GM11168 (cell line): Measurements from ENCODE around the gene CCDC127.
"Not testable (repeated sequence)": the region's sequence is repeated elsewhere in the genome, so short reads cannot be mapped to it uniquely, and the experiment has no call there.

Experiments
- in situ Hi-C: fragments of 300-500 bp; cut with MboI; formaldehyde crosslinking; loops from one replicate; pipeline ENCODE4 v1.12.0; 2022; ENCODE audit warnings: low sequenced_read_pairs; ENCODE audit not compliant: unreplicated experiment

CCDC127 gene

GRCh38 chr5:217494-218456, at the start of gene CCDC127, which contains the start of gene SDHA:
CCDC127 (minus strand) TSS chr5:218153; CDS start chr5:216849, 1,304 bp downstream.
SDHA (plus strand) TSS chr5:218320; CDS start chr5:218356, 36 bp downstream.
- in situ Hi-C loops, result loop anchor here (5.0 kb wide), 1 partner anchor 1380 kb away; no protein-coding TSS in a partner anchor

DNA sequence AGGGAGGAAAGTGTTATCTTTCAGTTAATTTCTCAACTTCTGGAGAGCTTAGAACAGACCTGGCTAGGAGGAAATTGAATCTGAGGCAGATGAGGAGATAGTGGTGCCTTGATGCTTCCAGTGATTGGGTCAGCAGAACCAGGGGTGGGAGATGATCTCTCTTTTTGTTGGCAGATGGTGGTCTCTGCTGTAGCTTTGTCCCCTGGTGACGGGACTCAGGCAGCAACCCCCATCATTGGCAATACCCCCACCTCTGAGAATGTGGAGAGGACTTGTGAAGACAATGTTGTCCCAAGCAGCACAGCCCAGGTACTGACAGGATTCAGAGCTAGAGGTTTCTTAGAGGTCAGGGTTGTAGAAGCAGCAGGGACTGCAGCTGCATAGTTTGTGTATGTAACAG, 49.8 kb upstream of the CCDC127 start:
- in situ Hi-C loops, result no loop called here

DNA sequence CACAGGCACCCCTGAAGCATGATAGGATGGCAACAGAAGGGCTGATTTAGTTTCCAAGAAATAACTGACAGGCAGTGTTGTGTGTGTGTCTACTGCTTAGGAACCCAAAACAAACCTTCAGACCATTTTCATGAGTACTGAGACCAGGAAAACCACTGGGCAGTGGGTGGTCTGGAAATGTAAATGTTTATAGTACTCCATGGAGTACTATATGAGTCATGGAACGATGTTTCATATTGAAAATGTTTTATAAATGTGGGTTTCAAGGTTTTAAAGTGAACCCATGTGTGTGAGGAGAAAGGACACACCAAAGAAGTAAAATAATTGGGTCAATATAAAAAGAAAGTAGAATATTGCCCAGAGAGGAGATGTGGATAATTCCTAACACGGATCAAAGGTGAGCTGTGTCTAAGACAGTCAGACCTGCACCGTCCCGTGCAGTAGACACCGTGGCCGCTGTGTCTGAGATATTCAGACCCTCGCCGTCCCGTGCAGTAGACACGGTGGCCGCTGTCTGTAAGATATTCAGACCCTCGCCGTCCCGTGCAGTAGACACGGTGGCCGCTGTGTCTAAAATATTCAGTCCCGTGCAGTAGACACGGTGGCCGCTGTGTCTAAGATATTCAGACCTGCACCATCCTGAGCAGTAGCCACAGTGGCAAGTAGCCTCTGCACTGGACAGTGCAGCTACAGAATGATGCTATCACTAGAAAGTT, 48.5 kb upstream of the CCDC127 start:
- in situ Hi-C loops, result not testable (repeated sequence)

DNA sequence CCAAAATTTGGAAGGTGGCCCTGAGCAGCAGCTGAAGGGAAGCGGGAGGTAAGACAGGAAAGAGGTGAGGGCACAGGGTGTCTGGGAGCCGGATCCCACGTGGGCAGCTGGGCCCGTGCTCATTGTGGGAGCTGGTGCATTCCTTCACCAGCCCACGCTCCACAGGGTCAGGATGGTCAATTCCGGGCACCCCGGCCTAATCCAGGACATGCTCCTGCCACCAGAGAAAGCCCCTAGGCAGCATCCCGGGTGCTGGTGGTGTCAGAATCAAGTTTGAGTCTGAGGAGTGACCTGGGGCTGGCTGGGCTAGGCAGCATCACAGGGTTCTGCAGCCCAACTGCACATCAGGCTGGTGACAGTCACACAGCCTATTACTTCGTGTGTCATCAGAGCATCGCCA, 46.4 kb upstream of the CCDC127 start:
- in situ Hi-C loops, result no loop called here

GRCh38 chr5:263275-263974, 45.5 kb upstream of the CCDC127 start:
- in situ Hi-C loops, result not testable (repeated sequence)

DNA sequence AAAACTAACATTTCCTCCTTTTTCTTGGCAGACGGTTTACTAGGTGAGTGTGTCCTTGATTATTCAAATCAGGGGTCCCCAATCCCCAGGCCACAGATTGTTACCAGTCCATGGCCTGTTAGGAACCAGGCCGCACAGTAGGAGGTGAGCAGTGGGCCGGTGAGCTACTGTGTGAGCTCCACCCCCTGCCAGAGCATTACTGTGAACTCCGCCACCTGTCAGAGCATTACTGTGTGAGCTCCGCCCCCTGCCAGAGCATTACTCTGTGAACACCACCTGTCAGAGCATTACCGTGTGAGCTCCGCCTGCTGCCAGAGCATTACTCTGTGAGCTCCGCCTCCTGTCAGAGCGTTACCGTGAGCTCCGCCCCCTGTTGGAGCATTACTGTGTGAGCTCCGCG, 39.2 kb upstream of the CCDC127 start:
- in situ Hi-C loops, result no loop called here

DNA sequence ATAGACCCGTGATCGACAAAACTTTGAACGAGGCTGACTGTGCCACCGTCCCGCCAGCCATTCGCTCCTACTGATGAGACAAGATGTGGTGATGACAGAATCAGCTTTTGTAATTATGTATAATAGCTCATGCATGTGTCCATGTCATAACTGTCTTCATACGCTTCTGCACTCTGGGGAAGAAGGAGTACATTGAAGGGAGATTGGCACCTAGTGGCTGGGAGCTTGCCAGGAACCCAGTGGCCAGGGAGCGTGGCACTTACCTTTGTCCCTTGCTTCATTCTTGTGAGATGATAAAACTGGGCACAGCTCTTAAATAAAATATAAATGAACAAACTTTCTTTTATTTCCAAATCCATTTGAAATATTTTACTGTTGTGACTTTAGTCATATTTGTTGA, 38.4 kb upstream of the CCDC127 start:
- in situ Hi-C loops, result not testable (repeated sequence)

DNA sequence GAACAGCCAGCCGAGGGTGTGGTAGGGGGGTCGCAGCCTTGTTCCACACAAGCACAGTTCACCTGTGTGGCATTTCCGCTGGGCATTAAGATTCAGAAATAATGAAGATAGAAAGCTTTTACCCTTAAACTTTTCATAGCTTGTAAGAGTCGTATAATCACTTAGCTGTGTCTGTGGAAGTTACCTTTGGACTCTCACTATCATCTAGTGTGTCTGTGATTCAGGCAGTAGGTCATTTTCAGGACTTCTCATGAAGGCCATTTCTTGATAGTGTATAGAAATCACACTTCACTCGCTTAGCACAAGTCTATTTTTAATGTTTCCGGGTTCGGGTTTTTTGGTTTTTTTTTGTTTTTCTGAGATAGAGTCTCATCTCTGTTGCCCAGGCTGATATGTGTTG, 37.2 kb upstream of the CCDC127 start:
- in situ Hi-C loops, result not testable (repeated sequence)

DNA sequence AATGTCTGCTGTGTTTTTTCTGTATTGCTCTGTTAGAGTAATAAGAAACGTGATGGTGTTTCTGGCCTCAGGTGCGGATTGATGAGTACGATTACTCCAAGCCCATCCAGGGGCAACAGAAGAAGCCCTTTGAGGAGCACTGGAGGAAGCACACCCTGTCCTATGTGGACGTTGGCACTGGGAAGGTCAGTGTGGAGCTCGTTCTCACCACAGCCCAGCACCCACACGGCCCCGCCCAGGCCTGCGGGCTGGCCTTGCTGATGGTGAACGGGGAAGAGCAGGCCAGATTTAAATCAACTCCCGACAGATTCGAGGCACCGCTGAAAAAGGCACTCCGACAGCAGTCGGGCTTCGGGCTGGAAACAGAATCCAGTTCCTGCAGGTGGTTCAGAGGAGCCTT, 36.4 kb upstream of the CCDC127 start:
- in situ Hi-C loops, result loop anchor here (5.0 kb wide), 1 partner anchor 1323 kb away; no protein-coding TSS in a partner anchor

GRCh38 chr5:252546-252945, 34.6 kb upstream of the CCDC127 start:
- in situ Hi-C loops, result loop anchor here (5.0 kb wide), 1 partner anchor 1325 kb away; no protein-coding TSS in a partner anchor

DNA sequence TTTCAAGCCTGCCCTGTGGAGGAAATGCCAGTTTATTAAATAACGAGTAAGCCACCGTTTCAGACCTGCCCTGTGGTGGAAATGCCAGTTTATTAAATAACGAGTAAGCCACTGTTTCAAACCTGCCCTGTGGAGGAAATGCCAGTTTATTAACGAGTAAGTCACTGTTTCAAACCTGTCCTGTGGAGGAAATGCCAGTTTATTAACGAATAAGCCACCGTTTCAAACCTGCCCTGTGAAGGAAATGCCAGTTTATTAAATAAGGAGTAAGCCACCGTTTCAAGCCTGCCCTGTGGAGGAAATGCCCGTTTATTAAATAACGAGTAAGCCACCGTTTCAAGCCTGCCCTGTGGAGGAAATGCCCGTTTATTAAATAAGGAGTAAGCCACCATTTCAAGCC, 34.0 kb upstream of the CCDC127 start:
- in situ Hi-C loops, result loop anchor here (5.0 kb wide), 1 partner anchor 1325 kb away; no protein-coding TSS in a partner anchor

DNA sequence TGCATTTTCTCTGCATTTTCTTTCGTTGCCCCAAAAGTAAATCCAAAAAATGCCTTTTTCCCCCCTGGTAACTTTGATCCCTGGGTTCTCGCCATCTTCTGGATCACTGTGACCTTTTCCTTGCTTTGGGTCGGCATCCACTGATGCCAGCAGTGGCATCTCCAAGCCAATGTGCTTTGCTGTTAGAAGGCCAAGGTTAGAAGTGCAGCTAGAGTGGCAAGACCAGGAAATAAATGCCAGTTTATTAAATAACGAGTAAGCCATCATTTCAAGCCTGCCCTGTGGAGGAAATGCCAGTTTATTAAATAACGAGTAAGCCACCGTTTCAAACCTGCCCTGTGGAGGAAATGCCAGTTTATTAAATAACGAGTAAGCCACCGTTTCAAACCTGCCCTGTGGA, 33.6 kb upstream of the CCDC127 start:
- in situ Hi-C loops, result loop anchor here (5.0 kb wide), 1 partner anchor 1326 kb away; no protein-coding TSS in a partner anchor

GRCh38 chr5:251016-251415, 33.1 kb upstream of the CCDC127 start:
- in situ Hi-C loops, result loop anchor here (5.0 kb wide), 1 partner anchor 1326 kb away; no protein-coding TSS in a partner anchor

DNA sequence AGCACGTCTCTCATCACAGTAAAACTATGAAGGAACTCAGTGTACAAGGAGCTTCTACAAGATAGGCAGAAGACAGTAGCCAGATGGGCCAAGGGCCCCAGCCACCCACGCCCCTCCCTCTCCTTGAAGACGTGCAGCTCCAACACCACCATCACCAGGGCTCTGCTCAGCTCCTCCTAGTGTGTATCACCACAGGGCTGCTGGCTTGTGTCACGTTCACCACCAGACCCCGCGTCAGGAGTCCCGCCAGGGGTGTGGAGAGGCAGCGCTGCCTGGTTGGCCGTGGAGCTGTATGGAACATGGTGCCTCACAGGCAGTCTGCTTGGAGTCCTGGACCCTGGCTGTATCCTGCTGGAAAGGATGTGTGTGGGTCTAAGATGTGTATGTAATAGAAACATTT, 32.4 kb upstream of the CCDC127 start:
- in situ Hi-C loops, result loop anchor here (5.0 kb wide), 1 partner anchor 1327 kb away; no protein-coding TSS in a partner anchor

- in situ Hi-C loops, result not testable (repeated sequence)
Measured at GRCh38 chr5:245717-246116, 27.8 kb upstream of the CCDC127 start.

DNA sequence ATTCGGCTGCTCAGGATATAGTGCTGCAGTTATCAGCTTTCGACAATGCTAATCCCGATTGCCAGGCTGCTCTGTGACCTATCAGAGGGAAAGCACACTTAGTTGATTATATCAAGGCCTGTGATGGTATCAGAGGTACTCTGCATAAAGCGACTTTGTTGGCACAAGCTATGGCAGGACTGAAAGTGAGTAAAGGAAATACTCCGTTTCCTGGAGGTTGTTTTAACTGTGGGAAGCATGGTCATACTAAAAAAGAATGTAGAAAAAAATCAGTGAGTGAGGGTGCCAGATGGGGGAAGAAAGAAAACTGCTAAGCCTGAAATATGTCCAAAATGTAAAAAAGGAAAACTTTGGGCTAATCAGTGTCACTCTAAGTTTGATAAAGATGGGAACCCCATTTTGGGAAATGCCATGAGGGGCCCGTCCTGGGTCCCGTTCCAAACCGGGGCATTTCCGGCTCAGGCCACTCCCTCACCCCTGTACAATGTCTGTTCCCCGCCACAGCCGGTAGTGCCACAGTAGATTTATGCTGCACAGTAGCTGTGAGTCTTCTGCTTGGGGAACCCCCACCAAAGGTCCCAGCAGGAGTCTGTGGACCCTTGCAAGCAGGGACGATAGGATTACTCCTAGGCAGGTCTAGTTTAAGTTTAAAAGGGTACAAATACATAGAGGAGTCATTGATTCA, 25.9 kb upstream of the CCDC127 start:
- in situ Hi-C loops, result not testable (repeated sequence)

DNA sequence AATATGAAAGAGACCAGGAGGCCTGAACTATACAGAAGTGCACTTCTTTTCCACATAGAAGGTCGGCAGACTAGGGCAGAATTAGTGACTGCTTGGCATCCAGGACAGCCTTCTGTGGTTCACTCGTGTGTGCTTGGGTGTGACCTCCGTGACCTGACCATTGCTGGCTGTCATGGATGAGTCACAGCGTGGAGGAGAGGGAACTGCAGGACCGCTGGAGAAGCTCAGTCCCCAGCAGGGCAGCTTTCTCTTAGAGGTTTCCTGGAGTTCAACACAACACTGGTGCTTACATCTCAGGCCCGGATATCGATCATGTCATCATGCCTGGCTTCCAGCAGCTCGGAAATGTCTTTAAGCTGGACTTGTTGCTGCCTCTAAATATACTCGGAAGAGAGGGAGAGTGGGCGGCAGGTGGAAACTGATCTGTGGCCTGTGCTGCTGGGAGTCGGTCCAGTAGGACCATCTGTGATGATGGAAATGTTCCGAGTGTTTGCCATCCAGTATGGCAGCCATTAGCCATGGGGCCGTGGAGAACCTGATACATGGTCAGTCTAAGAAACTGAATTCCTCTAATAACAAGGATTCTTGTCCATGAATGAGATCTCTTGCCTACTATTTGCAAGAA, 23.2 kb upstream of the CCDC127 start:
- in situ Hi-C loops, result not testable (repeated sequence)

DNA sequence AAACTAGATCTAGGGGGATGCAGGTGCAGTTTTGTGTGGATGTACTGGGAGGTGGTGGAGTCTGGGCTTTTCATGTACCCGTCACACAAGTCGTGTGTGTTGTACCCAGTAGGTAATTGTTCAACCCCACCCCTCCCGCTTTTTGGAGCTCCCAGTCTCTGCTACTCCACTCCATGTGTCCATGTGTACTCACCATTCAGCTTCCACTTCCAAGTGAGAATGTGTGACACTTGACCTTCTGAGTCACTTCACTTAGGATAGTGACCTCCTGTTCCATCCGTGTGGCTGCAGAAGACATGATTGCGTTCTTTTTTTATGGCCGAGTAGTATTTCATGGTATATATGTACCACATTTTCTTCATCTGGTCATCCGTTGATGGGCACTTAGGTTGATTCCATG, 22.6 kb upstream of the CCDC127 start:
- in situ Hi-C loops, result not testable (repeated sequence)

DNA sequence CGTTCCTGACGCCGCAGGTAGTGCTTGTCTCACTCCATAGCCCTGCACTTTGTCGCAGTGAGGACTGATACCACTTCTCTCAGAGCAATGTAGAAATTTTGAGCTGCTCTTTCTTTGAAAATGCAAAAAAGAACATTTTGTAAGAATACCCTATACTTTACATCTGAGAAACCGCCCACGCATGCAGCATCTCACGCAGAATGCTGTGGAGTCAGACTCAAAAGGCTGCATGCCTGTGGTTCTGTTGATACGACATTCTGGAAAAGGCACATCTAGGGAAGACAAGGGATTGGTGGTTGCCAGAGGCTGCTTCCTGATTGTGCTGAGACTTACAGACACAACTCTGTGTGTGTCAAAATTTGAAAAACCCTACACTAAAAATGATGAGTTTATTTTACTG, 20.0 kb upstream of the CCDC127 start:
- in situ Hi-C loops, result loop anchor here (5.0 kb wide), 1 partner anchor 1354 kb away; no protein-coding TSS in a partner anchor
